ENCODE results near the gene PIP4K2A.

The PIP4K2A gene

GRCh38 chr10:22634606-22635459 lies 79.5 kb downstream of the PIP4K2A start:
- TF ChIP-seq CTCF (IDR thresholded peaks at IDR 0.05; ENCODE audit: insufficient read depth, missing control alignments), result no peak
- FAIRE-seq (no peak), DNase-seq (ENCODE audit: insufficient read length, low spot score) (no peak)

- no peak for FAIRE-seq
- TF ChIP-seq CTCF (IDR thresholded peaks at IDR 0.05; ENCODE audit: insufficient read depth, missing control alignments), result no peak
- DNase-seq (ENCODE audit: insufficient read length, low spot score), result no peak
Observed at GRCh38 chr10:22634093-22634492, 80.3 kb downstream of the PIP4K2A start.

GRCh38 chr10:22633528-22633927 lies 80.8 kb downstream of the PIP4K2A start:
- TF ChIP-seq CTCF (IDR thresholded peaks at IDR 0.05; ENCODE audit: insufficient read depth, missing control alignments), result no peak
- DNase-seq (ENCODE audit: insufficient read length, low spot score) (no peak), FAIRE-seq (no peak)

- FAIRE-seq (no peak), DNase-seq (ENCODE audit: insufficient read length, low spot score) (no peak)
- TF ChIP-seq CTCF (IDR thresholded peaks at IDR 0.05; ENCODE audit: insufficient read depth, missing control alignments), result no peak
Observed at GRCh38 chr10:22633106-22633505, 81.3 kb downstream of the PIP4K2A start.

GRCh38 chr10:22631646-22632278 lies 82.6 kb downstream of the PIP4K2A start:
- FAIRE-seq (no peak), DNase-seq (ENCODE audit: insufficient read length, low spot score) (no peak)
- TF ChIP-seq CTCF (IDR thresholded peaks at IDR 0.05; ENCODE audit: insufficient read depth, missing control alignments), result no peak

GRCh38 chr10:22631185-22631584 lies 83.2 kb downstream of the PIP4K2A start:
- no peak for DNase-seq (ENCODE audit: insufficient read length, low spot score)
- FAIRE-seq, result no peak
- no peak for TF ChIP-seq CTCF (IDR thresholded peaks at IDR 0.05; ENCODE audit: insufficient read depth, missing control alignments)

All from D721Med (cell line).